ENCODE data around the gene WDR33.

WDR33 gene

DNA sequence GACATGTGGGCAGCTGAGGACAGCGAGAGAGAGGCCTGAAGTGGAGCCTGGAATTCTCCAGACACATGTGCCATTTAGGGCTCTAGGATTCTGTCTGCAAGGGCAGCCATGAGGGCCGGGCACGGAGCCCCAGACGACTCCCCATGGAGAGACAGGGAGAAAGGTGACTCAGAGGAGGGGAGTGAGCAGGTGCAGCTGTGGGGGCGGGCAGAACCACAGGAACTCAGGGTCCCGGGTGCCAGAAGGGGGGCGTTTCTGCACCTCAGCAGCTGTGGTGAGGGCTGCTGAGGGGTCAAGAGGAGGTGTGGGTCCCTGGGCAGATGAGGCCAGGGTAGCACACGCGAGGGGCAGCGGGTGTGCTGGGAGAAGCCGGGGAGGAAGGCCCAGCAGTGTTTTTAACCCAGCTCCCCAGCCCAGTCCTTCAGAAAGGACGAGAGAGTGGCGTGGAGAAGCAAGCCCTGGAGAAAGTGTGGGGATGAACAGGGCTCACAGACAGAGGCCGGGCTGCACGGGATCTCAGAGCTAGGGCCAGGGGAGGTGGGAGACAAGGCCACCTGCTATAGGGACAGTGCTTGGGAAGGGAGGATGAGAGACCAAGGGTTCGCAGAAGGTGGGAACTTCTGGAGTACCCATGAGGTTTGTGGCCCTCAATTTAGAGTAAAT lies 157.4 kb downstream of the WDR33 start:
- TF ChIP-seq, protein P1, sequence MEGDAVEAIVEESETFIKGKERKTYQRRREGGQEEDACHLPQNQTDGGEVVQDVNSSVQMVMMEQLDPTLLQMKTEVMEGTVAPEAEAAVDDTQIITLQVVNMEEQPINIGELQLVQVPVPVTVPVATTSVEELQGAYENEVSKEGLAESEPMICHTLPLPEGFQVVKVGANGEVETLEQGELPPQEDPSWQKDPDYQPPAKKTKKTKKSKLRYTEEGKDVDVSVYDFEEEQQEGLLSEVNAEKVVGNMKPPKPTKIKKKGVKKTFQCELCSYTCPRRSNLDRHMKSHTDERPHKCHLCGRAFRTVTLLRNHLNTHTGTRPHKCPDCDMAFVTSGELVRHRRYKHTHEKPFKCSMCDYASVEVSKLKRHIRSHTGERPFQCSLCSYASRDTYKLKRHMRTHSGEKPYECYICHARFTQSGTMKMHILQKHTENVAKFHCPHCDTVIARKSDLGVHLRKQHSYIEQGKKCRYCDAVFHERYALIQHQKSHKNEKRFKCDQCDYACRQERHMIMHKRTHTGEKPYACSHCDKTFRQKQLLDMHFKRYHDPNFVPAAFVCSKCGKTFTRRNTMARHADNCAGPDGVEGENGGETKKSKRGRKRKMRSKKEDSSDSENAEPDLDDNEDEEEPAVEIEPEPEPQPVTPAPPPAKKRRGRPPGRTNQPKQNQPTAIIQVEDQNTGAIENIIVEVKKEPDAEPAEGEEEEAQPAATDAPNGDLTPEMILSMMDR (IDR thresholded peaks at IDR 0.05; ENCODE audit: extremely low read depth, missing control alignments), result no peak
- DNase-seq (ENCODE audit: low spot score), result no peak

DNA sequence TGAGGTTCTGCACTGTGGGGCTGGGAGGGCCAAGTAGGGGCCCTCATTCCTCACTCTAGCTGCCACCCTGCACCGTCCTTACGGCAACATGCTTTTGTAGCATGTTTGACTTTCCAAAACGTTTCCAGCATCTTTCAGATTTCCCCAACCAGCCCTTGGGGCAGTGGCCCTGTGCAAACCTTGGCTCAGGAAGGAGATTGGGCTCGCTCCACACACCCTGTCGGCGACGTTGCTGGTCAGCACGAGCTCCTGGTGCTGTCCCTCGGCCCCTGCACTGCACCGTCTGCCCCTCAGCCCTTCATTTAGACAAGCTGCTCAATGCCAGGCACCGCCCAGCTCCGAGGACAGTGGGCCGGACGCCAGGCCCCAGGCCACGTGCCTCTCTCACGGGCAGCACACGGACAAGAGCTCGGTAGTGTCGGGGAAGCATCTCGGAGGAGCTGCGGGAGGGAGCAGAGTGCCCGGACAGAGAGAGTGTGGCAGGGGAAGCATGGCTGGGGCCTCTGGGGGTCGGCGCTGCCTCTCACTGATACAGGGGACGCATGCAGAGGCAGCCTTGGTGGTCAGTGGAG lies 158.1 kb downstream of the WDR33 start:
- TF ChIP-seq, protein P1 (IDR thresholded peaks at IDR 0.05; ENCODE audit: extremely low read depth, missing control alignments), result no peak
- DNase-seq (ENCODE audit: low spot score), result no peak

DNA sequence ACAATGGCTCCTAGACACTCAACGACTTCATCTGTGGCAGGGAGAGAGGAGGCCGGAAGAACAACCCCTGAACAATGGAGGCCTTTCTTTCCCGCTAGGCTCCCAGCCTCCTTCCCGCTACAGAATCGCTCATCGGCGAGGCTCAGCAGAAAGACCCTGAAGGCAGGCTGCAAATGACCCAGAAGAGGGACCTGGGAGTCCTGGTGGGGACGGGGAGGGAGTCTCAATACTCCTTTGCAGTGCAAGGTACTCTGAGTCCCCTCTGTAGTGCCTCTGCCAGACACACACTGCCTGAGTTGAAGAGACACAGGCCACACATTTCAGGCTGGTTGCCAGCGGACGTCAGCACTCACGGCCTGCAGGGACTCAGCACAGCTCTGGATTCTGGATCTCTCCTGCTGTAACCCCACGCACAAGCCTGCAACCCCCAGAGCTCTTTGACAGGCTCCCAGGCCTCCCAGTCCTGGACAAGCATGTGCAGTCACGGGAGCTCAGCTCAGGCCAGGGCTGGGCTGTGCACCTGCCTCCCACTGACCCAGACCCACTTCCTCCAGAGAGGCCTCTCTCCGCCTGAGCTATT lies 158.9 kb downstream of the WDR33 start:
- no peak for DNase-seq (ENCODE audit: low spot score)
- TF ChIP-seq, protein P1 (IDR thresholded peaks at IDR 0.05; ENCODE audit: extremely low read depth, missing control alignments), result no peak

DNA sequence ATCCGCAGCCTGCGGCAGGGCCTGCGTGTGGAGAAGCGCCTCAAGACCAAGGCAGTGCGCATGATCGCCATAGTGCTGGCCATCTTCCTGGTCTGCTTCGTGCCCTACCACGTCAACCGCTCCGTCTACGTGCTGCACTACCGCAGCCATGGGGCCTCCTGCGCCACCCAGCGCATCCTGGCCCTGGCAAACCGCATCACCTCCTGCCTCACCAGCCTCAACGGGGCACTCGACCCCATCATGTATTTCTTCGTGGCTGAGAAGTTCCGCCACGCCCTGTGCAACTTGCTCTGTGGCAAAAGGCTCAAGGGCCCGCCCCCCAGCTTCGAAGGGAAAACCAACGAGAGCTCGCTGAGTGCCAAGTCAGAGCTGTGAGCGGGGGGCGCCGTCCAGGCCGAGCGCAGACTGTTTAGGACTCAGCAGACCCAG lies 159.6 kb downstream of the WDR33 start:
- TF ChIP-seq, protein P1 (IDR thresholded peaks at IDR 0.05; ENCODE audit: extremely low read depth, missing control alignments), result no peak
- no peak for DNase-seq (ENCODE audit: low spot score)
